NCI-H2081 treated with DMSO at 0.1 percent for 48 hours (cell line): ENCODE results near the gene ZCCHC24.
"Not testable (repeated sequence)": the region's sequence is repeated elsewhere in the genome, so short reads cannot be mapped to it uniquely, and the experiment has no call there.

Source experiments
- DNase-seq: peaks from one replicate; lab custom pipeline; 2025; lab: John Stamatoyannopoulos, UW

ZCCHC24 gene

GRCh38 chr10:79346012-79346340, 99.4 kb downstream of the ZCCHC24 start:
- DNase-seq = no peak

DNA sequence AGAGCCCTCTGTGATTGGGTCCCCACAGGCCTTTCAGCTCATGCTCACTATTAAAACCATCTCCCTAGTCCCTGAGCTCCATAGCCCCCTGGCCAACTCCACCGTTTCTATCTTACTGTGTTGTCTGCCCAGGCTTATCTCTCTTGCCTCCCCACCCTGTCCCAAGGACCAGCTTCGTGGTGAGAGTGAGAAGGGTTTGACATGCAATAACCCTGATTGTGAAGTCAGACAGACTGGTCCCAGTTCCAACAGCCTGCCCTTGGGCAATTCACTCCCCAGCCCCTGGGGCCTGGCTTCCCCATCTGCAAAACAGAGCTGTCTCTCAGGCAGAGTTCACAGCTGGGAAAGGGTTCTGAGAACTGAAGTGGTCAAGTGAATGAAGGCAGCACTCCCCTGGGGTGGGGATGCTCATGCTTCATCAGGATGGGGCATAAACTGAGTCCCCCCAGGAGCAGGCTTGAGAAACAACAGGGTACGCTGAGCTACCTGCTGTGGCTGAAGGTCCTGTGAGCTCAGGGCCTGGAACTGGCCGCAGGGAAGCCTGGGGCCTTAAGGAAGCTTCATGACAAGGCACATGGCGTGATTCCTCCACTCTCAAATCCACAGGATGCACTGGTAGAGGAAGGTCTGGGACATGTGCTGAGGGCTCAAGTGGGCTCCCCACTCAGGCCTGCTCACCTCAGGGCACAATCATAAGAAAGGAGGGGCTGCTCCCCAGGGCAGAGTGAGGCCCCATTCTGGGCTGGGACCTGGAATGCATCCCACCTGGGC, 100.0 kb downstream of the ZCCHC24 start:
- DNase-seq = no peak

- peak; percentile 36 for DNase-seq
Measured at GRCh38 chr10:79344502-79345195, 100.8 kb downstream of the ZCCHC24 start.

- no peak for DNase-seq
Measured at GRCh38 chr10:79342811-79343561, 102.4 kb downstream of the ZCCHC24 start.

GRCh38 chr10:79342295-79342761, 103.1 kb downstream of the ZCCHC24 start:
- DNase-seq = no peak

GRCh38 chr10:79340646-79341244, 104.7 kb downstream of the ZCCHC24 start:
- no peak for DNase-seq

- DNase-seq = no peak
Measured at GRCh38 chr10:79339266-79339665, 106.2 kb downstream of the ZCCHC24 start.

DNA sequence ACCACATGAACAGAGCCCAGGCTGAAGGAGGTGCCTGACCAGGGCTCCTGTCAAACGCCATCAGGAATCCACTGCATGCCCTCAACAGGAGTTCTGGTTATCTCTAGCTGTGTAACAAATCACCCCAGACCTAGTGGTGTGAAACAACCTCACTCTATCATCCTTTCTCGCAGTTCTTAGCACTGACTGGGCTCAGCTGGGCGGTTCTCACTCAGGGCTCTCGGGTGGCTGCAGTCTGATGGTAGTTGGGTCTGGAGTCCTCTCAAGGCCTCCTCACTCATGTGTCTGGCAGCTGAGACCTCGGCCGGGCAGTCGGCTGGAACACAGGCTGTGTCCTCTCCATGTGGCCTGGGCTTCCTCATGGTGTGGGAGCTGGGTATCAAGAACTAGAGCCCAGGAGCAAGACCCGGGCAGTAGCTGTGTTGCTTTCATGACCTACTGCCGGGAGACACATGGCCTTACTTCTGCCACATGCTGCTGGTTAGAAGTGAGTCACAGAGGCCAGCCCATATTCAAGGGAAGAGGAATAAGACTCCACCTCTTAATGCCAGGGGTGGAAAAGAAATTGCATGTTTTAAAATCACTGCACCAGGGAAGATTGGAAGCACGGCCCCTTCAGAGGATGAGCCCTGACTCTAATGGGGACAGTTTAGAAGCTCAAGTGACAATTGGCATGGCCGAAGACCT, 107.5 kb downstream of the ZCCHC24 start:
- DNase-seq = not testable (repeated sequence)

DNA sequence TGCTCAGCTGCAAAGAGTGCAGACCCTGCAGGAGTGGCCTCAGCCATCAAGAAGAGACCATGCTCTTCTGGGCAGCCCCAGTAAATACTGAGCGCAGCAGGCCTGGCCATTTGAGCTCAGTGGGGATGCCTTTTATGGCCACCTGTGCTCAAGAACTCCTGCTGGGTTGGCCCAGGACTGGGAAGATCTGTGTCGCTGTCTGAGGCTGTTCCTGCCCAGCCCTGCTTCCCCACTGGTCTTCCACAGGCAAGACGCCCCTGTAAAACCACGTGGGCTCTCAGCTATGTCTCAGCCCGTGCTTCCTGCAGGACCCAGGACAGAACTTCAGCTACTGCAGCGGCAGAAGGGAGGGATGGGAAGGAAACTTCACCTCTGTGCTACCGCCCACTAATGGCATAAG, 108.7 kb downstream of the ZCCHC24 start:
- peak; percentile 40 for DNase-seq

DNA sequence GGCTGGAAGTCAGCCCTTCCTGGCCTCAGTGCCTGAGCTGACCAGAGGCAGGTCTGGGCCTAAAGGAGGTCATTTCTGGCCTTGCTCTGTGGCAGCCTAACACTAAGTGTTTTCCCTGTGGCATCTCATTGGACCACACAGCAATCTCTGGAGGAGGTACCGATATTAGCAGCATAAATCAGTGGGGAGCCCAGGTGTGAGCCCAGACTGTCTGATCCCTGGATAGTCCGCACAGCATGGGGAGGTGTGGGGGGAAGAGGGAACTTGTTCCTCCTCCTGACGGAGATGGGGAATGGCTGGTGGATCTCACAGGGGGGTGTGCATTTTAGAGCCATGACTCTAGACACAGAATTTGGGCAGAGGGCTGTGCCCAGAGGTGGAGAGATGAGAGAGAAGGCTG, 109.1 kb downstream of the ZCCHC24 start:
- peak; percentile 6 for DNase-seq

DNA sequence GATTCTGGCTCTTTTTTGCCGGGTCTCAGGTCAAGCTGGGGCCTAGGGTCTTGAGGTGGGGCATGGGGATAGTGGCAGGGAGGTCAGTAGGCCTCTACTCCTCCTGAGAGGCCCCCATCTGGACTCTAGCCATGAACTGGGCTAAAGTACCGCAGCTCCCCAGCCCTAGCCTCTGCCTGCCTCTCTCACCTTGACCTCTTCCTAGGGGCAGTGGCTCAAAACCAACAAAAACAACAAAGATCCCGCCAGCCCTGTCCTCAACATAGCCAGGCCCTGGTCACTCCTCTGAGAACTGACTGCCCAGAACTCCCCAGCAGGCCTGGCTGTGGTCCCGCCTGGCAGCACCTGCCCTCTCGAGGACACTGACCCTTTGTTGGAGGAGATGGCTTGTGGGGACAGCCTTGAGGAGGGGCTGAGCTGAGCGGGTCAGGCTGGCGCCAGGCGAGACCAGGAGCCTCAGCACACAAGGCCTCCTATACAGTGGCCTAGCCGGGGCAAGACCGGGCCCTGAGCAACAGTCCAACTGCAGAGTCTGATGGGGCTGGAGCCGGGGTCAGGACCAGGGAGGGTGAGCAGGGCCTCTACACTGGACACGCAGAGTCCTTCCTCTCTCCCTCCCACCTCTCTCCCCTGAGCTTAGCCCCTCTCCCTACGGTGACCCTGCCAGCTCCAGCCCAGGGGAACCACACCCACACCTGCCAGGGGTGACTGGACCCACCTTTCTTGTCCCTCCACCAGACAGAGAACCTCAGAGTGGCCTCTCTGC, 109.8 kb downstream of the ZCCHC24 start:
- DNase-seq = no peak

GRCh38 chr10:79335094-79335469, 110.3 kb downstream of the ZCCHC24 start:
- no peak for DNase-seq

GRCh38 chr10:79334573-79334972, 110.9 kb downstream of the ZCCHC24 start:
- no peak for DNase-seq

DNA sequence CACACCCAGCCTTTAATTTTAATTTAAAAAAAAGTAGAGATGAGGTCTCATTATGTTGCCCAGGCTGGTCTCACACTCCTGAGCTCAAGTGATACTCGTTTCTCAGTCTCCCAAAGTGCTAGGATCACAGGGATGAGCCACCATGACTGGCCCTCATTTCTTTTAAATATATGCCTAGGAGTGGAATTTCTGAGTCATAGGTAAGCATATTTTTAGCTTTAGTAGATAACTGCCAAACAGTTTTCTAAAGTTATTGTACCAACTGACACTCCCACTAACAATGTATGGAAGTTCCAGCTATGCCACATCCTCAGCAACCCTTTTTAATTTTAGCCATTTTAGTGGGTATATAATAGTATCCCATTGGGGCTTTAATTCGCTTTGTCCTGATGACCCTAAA, 111.9 kb downstream of the ZCCHC24 start:
- no peak for DNase-seq

GRCh38 chr10:79332610-79333315, 112.7 kb downstream of the ZCCHC24 start:
- DNase-seq = not testable (repeated sequence)
